D341Med (cell line): Measurements from ENCODE around the gene SPEF1.

Source experiments
- DNase-seq: peaks from one replicate; pipeline ENCODE4 v3.0.0; 2012; ENCODE audit warnings: low spot score

Gene SPEF1

GRCh38 chr20:3729811-3730540, 51.3 kb downstream of the SPEF1 start:
- DNase-seq, result no peak

- no peak for DNase-seq
These were observed 51.9 kb downstream of the SPEF1 start for GRCh38 chr20:3729378-3729777.

GRCh38 chr20:3728876-3729275, 52.4 kb downstream of the SPEF1 start:
- no peak for DNase-seq

GRCh38 chr20:3728354-3728753, 52.9 kb downstream of the SPEF1 start:
- no peak for DNase-seq
